Thyroid gland (tissue), 4 donors: ENCODE data around the gene CDC42EP4. TPM values are rescaled to one million over a fixed set of nuclear protein-coding genes. Genes with fewer than 3 reads are reported as not detected.

ENCODE experiments used
- DNase-seq, 2 donors: peaks; one replicate each; pipeline ENCODE4 v3.0.0-alpha.2; 2019
- H3K27ac ChIP-seq, 3 donors: fragments of 200-600 bp; sonication (generic); 1 replicate in 2 of 3; 2 replicates in 1 of 3; pipeline ENCODE4 v1.5.1; 2016 to 2019; ENCODE audit warnings: mild to moderate bottlenecking in 1 of 3, moderate library complexity in 1 of 3
- H3K27me3 ChIP-seq: fragments of 200-600 bp; sonication (generic); one replicate; pipeline ENCODE4 v1.5.1; 2019
- H3K36me3 ChIP-seq, 2 donors: fragments of 200-600 bp; sonication (generic); one replicate each; pipeline ENCODE4 v1.5.1; 2016 to 2019
- H3K4me1 ChIP-seq, 2 donors: fragments of 200-600 bp; sonication (generic); one replicate each; pipeline ENCODE4 v1.5.1; 2017 to 2019
- H3K4me3 ChIP-seq, 3 donors: fragments of 200-600 bp; sonication (generic); replicated peaks in 1 of 3; 1 replicate in 2 of 3; 2 replicates in 1 of 3; pipeline ENCODE4 v1.5.1; 2016; ENCODE audit warnings: mild to moderate bottlenecking in 1 of 3
- H3K9me3 ChIP-seq: fragments of 200-600 bp; sonication (generic); one replicate; pipeline ENCODE4 v1.5.1; 2017
- CTCF ChIP-seq, 6 experiments: fragments of 200-600 bp in 3 of 6; fragments of 450-650 bp in 3 of 6; sonication (generic) in 3 of 6; IDR thresholded peaks; one replicate each; pipeline ENCODE4 v1.5.1; 2016 to 2019; ENCODE audit warnings: antibody characterized with exemption in 6 of 6, mild to moderate bottlenecking in 2 of 6, inconsistent platforms in 1 of 6, moderate library complexity in 1 of 6
- POLR2A ChIP-seq, 2 donors: fragments of 450-650 bp; IDR thresholded peaks; one replicate each; pipeline ENCODE4 v1.6.1; 2017; ENCODE audit warnings: antibody characterized with exemption in 2 of 2, mild to moderate bottlenecking in 2 of 2, moderate library complexity in 1 of 2
- WGBS, 2 donors: methylation state at CpG; one replicate each; pipeline ENCODE4 v1.1.5; 2017; 5-methylcytosine and 5-hydroxymethylcytosine counted together
- intact Hi-C: fragments of 100-400 bp; cut with DNase I; formaldehyde crosslinking; loops from one replicate; pipeline ENCODE4 v1.15.1; 2023
- total RNA-seq, 4 donors: library from RNA; depleted of rRNA; stranded (reverse); fragments of >200 nt; gene quantifications; one replicate each; pipeline ENCODE4 v1.2.3, GENCODE V29; 2016

Gene CDC42EP4
- total RNA-seq, 4 donors from 2014 or later, result 68.7 to 172 (median 97.3) TPM

- Histone ChIP-seq H3K9me3 (no peaks in the 10 kb centered on the region), H3K4me1 (peaks cover 12 to 27% of the 10 kb centered on the region in 2 donors), H3K4me3 (no peak overlapping the region), H3K27ac (peak overlapping the region in 1 of 3 donors; percentile 12), H3K27me3 (no peaks in the 10 kb centered on the region), H3K36me3 (no peaks in the 10 kb centered on the region)
- TF ChIP-seq POLR2A (IDR thresholded peaks at IDR 0.05) (no peak), CTCF (IDR thresholded peaks at IDR 0.05) (no peak)
- 66 to 83% methylated on average over 4 to 5 of the region's 11 CpGs for WGBS, 2 donors
- no peak for DNase-seq
- intact Hi-C loops, result no loop called here
Measured at GRCh38 chr17:73343739-73344454, 32.1 kb upstream of the CDC42EP4 start.

- 36 to 44% methylated on average over 17 of the region's 17 CpGs for WGBS, 2 donors
- Histone ChIP-seq H3K9me3 (no peaks in the 10 kb centered on the region), H3K4me1 (peaks cover 12 to 33% of the 10 kb centered on the region in 2 donors), H3K27me3 (no peaks in the 10 kb centered on the region), H3K36me3 (no peaks in the 10 kb centered on the region), H3K4me3 (no peak overlapping the region), H3K27ac (peak overlapping the region; percentile 17 to 37 (median 29))
- TF ChIP-seq POLR2A (IDR thresholded peaks at IDR 0.05) (no peak), CTCF (IDR thresholded peaks at IDR 0.05) (no peak)
- intact Hi-C loops, result no loop called here
- DNase-seq, result peak; percentile 56 to 67
Measured at GRCh38 chr17:73343168-73343634, 31.4 kb upstream of the CDC42EP4 start.

- Histone ChIP-seq H3K27me3 (no peaks in the 10 kb centered on the region), H3K36me3 (no peaks in the 10 kb centered on the region), H3K9me3 (no peaks in the 10 kb centered on the region), H3K27ac (peak overlapping the region; percentile 17 to 37 (median 29)), H3K4me1 (peaks cover 12 to 39% of the 10 kb centered on the region in 2 donors), H3K4me3 (no peak overlapping the region)
- TF ChIP-seq POLR2A (IDR thresholded peaks at IDR 0.05) (no peak), CTCF (IDR thresholded peaks at IDR 0.05) (no peak)
- intact Hi-C loops, result no loop called here
- WGBS, 2 donors, result 33 to 50% methylated on average over 7 of the region's 7 CpGs
- no peak for DNase-seq
Measured at GRCh38 chr17:73342541-73343167, 30.9 kb upstream of the CDC42EP4 start.

- peak; percentile 83 to 88 for DNase-seq
- 15 to 37% methylated on average over 6 to 12 of the region's 12 CpGs for WGBS, 2 donors
- intact Hi-C loops, result no loop called here
- no peaks in the 10 kb centered on the region for H3K9me3 ChIP-seq
- no peak overlapping the region for H3K4me3 ChIP-seq
- H3K36me3 ChIP-seq, result no peaks in the 10 kb centered on the region
- H3K27me3 ChIP-seq, result no peaks in the 10 kb centered on the region
- peaks cover 12 to 40% of the 10 kb centered on the region in 2 donors for H3K4me1 ChIP-seq
- H3K27ac ChIP-seq, result peak overlapping the region in 2 of 3 donors; percentile 17 to 37
- TF ChIP-seq POLR2A (IDR thresholded peaks at IDR 0.05), result no peak
- no peak for TF ChIP-seq CTCF (IDR thresholded peaks at IDR 0.05)
Measured at GRCh38 chr17:73342050-73342522, 30.3 kb upstream of the CDC42EP4 start.
